Thyroid gland (tissue), 4 donors: Measurements from ENCODE around the gene NXT1. TPM values are rescaled to one million over a fixed set of nuclear protein-coding genes. Genes with fewer than 3 reads are reported as not detected.
"Not testable (repeated sequence)": the region's sequence is repeated elsewhere in the genome, so short reads cannot be mapped to it uniquely, and the experiment has no call there.

Experiments
- DNase-seq, 2 donors: peaks; one replicate each; pipeline ENCODE4 v3.0.0-alpha.2; 2019
- H3K27ac ChIP-seq, 3 donors: fragments of 200-600 bp; sonication (generic); 1 replicate in 2 of 3; 2 replicates in 1 of 3; pipeline ENCODE4 v1.5.1; 2016 to 2019; ENCODE audit warnings: mild to moderate bottlenecking in 1 of 3, moderate library complexity in 1 of 3
- H3K27me3 ChIP-seq: fragments of 200-600 bp; sonication (generic); one replicate; pipeline ENCODE4 v1.5.1; 2019
- H3K36me3 ChIP-seq, 2 donors: fragments of 200-600 bp; sonication (generic); one replicate each; pipeline ENCODE4 v1.5.1; 2016 to 2019
- H3K4me1 ChIP-seq, 2 donors: fragments of 200-600 bp; sonication (generic); one replicate each; pipeline ENCODE4 v1.5.1; 2017 to 2019
- H3K4me3 ChIP-seq, 3 donors: fragments of 200-600 bp; sonication (generic); replicated peaks in 1 of 3; 1 replicate in 2 of 3; 2 replicates in 1 of 3; pipeline ENCODE4 v1.5.1; 2016; ENCODE audit warnings: mild to moderate bottlenecking in 1 of 3
- H3K9me3 ChIP-seq: fragments of 200-600 bp; sonication (generic); one replicate; pipeline ENCODE4 v1.5.1; 2017
- POLR2A ChIP-seq, 2 donors: fragments of 450-650 bp; IDR thresholded peaks; one replicate each; pipeline ENCODE4 v1.6.1; 2017; ENCODE audit warnings: antibody characterized with exemption in 2 of 2, mild to moderate bottlenecking in 2 of 2, moderate library complexity in 1 of 2
- WGBS, 2 donors: methylation state at CpG; one replicate each; pipeline ENCODE4 v1.1.5; 2017; 5-methylcytosine and 5-hydroxymethylcytosine counted together
- intact Hi-C: fragments of 100-400 bp; cut with DNase I; formaldehyde crosslinking; loops from one replicate; pipeline ENCODE4 v1.15.1; 2023
- total RNA-seq, 4 donors: library from RNA; depleted of rRNA; stranded (reverse); fragments of >200 nt; gene quantifications; one replicate each; pipeline ENCODE4 v1.2.3, GENCODE V29; 2016
- TF ChIP-seq, protein P1 (sequence below), 6 experiments: fragments of 200-600 bp in 3 of 6; fragments of 450-650 bp in 3 of 6; sonication (generic) in 3 of 6; IDR thresholded peaks; one replicate each; pipeline ENCODE4 v1.5.1; 2016 to 2019; ENCODE audit warnings: antibody characterized with exemption in 6 of 6, mild to moderate bottlenecking in 2 of 6, inconsistent platforms in 1 of 6, moderate library complexity in 1 of 6

NXT1 gene
- total RNA-seq, 4 donors from 2014 or later, result 27.2 to 50.8 (median 37.2) TPM

DNA sequence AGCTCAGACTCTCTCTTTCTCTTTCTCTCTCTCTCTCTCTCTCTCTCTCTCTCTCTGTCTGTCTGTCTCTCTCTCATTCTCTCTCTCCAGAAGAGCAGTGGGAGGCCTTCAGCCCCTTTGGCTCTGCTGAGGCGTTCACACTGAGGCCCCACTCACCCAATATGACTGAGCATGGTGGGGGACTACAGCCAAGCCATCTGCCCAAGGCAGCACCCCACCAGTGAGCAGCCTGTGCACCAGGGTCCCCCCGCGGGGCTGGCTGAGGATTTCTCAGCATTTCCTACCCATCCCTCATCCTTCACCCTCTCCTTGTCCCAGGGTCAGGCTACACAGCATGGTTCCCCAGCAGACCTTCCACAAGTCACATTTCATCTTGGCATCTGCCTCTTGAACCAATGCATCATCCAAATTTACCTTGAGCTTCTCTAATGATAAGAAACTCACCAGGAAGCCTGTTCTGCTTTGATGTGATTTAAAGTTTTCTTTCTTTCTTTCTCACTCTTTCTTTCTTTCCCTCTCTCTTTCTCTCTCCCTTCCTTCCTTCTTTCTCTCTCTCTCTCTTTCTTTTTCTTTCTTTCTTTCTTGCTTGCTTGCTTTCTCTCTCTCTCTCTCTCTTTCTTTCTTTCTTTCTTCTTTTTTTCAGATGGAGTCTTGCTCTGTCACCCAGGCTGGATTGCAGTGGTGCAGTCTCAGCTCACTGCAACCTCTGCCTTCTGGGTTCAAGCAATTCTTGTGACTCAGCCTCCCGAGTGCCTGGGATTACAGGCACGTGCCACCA lies 47.1 kb upstream of the NXT1 start:
- H3K36me3 ChIP-seq, result no peaks in the 10 kb centered on the region
- intact Hi-C loops, result no loop called here
- no peaks in the 10 kb centered on the region for H3K9me3 ChIP-seq
- DNase-seq, result no peak
- H3K4me1 ChIP-seq, result no peaks in the 10 kb centered on the region
- H3K27me3 ChIP-seq, result no peaks in the 10 kb centered on the region
- 71 to 73% methylated on average over 5 of the region's 5 CpGs for WGBS, 2 donors
- H3K27ac ChIP-seq, result no peak overlapping the region
- H3K4me3 ChIP-seq, result no peak overlapping the region
- TF ChIP-seq, protein P1, sequence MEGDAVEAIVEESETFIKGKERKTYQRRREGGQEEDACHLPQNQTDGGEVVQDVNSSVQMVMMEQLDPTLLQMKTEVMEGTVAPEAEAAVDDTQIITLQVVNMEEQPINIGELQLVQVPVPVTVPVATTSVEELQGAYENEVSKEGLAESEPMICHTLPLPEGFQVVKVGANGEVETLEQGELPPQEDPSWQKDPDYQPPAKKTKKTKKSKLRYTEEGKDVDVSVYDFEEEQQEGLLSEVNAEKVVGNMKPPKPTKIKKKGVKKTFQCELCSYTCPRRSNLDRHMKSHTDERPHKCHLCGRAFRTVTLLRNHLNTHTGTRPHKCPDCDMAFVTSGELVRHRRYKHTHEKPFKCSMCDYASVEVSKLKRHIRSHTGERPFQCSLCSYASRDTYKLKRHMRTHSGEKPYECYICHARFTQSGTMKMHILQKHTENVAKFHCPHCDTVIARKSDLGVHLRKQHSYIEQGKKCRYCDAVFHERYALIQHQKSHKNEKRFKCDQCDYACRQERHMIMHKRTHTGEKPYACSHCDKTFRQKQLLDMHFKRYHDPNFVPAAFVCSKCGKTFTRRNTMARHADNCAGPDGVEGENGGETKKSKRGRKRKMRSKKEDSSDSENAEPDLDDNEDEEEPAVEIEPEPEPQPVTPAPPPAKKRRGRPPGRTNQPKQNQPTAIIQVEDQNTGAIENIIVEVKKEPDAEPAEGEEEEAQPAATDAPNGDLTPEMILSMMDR (IDR thresholded peaks at IDR 0.05), result no peak
- no peak for TF ChIP-seq POLR2A (IDR thresholded peaks at IDR 0.05)

DNA sequence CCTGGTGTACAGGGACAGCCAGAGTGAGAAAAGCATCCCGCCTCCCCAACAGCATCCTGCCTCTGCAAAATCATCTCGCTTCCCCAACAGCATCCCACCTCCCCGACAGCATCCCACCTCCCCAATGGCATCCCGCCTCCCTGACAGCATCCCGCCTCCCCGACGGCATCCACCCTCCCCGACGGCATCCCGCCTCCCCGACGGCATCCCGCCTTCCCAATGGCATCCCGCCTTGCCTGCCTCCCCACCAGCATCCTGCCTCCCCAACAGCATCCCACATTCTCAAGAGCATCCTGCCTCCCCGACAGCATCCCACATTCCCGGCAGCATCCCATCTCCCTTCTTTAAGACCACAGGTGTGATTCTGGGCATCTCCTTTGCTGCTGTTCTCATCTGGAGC lies 46.0 kb upstream of the NXT1 start:
- Histone ChIP-seq H3K27ac (peak overlapping the region in 1 of 3 donors; percentile 32), H3K4me1 (no peaks in the 10 kb centered on the region), H3K4me3 (no peak overlapping the region), H3K27me3 (no peaks in the 10 kb centered on the region), H3K9me3 (no peaks in the 10 kb centered on the region), H3K36me3 (no peaks in the 10 kb centered on the region)
- TF ChIP-seq POLR2A (IDR thresholded peaks at IDR 0.05), result no peak
- TF ChIP-seq, protein P1 (IDR thresholded peaks at IDR 0.05), result no peak
- intact Hi-C loops, result no loop called here
- no peak for DNase-seq
- 87 to 91% methylated on average over 16 of the region's 16 CpGs for WGBS, 2 donors

DNA sequence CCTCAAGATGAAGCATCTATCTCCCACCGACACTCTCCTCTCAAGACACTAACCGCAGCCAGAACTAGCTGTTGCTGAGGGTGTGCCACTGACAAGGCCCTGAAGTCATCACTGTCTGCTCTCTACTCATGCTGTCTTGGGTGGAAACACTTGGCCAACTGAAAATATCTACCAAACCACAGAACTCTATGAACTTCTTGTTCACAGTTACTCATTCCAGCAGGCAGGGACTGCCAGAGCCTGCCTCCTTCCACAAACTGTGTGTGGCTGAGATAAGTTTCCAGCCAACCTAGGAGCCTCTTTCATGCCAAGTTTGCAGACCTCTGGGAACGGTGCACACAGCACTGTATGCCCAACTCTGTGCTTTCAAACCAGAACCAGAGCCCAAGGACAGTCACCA lies 45.5 kb upstream of the NXT1 start:
- TF ChIP-seq, protein P1 (IDR thresholded peaks at IDR 0.05), result no peak
- no peak for TF ChIP-seq POLR2A (IDR thresholded peaks at IDR 0.05)
- H3K4me1 ChIP-seq, result no peaks in the 10 kb centered on the region
- H3K27ac ChIP-seq, result peak overlapping the region in 1 of 3 donors; percentile 32
- H3K36me3 ChIP-seq, result no peaks in the 10 kb centered on the region
- DNase-seq, result no peak
- no peaks in the 10 kb centered on the region for H3K27me3 ChIP-seq
- no peaks in the 10 kb centered on the region for H3K9me3 ChIP-seq
- H3K4me3 ChIP-seq, result no peak overlapping the region
- intact Hi-C loops, result no loop called here
- WGBS, 2 donors, result 80 to 85% methylated on average over 3 of the region's 3 CpGs

DNA sequence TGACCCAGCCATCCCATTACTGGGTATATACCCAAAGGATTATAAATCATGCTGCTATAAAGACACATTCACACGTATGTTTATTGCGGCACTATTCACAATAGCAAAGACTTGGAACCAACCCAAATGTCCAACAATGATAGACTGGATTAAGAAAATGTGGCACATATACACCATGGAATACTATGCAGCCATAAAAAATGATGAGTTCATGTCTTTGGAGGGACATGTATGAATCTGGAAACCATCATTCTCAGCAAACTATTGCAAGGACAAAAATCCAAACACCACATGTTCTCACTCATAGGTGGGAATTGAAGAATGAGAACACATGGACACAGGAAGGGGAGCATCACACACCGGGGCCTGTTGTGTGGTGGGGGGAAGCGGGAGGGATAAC lies 43.2 kb upstream of the NXT1 start:
- H3K9me3 ChIP-seq, H3K36me3 ChIP-seq, H3K27ac ChIP-seq, H3K4me1 ChIP-seq, intact Hi-C loops, H3K27me3 ChIP-seq, DNase-seq, H3K4me3 ChIP-seq: not testable (repeated sequence)
- WGBS, 2 donors, result 97% methylated on average over 2 to 3 of the region's 4 CpGs

DNA sequence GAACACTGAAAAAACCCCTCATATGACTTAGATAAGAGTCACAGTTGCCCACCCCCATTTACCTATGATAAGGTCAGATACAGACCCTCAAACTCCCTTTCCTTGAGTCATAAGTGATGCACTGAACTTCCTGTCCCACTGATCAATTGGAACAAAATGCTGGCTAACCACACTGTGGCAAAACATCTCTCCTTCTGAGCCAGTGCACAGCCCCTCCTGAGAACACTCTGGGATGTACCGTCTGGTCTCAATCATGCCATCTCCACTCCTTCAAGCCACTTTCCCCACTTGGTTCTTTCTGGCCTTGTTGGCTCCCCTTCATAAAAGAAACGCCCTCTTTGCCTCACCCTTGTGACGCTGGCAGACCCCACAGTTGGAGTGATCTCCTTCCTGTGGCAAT lies 42.6 kb upstream of the NXT1 start:
- H3K27ac ChIP-seq, result no peak overlapping the region
- H3K36me3 ChIP-seq, result no peaks in the 10 kb centered on the region
- WGBS, 2 donors, result 80 to 86% methylated on average over 3 of the region's 3 CpGs
- H3K9me3 ChIP-seq, result no peaks in the 10 kb centered on the region
- H3K27me3 ChIP-seq, result no peaks in the 10 kb centered on the region
- DNase-seq, result no peak
- no peaks in the 10 kb centered on the region for H3K4me1 ChIP-seq
- no peak overlapping the region for H3K4me3 ChIP-seq
- intact Hi-C loops, result no loop called here
- TF ChIP-seq POLR2A (IDR thresholded peaks at IDR 0.05), result no peak
- TF ChIP-seq, protein P1 (IDR thresholded peaks at IDR 0.05), result no peak
